ENCODE measurements around the gene CMYA5.

- TF ChIP-seq CTCF (IDR thresholded peaks at IDR 0.05) = no peak
- TF ChIP-seq POLR2A (IDR thresholded peaks at IDR 0.05) = no peak
These were observed 145.4 kb downstream of the CMYA5 start for GRCh38 chr5:79834754-79835714.
